NCI-H128 (cell line): ENCODE results near the gene GFER.

Source experiments
- DNase-seq: peaks from one replicate; lab custom pipeline; 2025; ENCODE audit not compliant: unreplicated experiment; lab: John Stamatoyannopoulos, UW

Gene GFER

DNA sequence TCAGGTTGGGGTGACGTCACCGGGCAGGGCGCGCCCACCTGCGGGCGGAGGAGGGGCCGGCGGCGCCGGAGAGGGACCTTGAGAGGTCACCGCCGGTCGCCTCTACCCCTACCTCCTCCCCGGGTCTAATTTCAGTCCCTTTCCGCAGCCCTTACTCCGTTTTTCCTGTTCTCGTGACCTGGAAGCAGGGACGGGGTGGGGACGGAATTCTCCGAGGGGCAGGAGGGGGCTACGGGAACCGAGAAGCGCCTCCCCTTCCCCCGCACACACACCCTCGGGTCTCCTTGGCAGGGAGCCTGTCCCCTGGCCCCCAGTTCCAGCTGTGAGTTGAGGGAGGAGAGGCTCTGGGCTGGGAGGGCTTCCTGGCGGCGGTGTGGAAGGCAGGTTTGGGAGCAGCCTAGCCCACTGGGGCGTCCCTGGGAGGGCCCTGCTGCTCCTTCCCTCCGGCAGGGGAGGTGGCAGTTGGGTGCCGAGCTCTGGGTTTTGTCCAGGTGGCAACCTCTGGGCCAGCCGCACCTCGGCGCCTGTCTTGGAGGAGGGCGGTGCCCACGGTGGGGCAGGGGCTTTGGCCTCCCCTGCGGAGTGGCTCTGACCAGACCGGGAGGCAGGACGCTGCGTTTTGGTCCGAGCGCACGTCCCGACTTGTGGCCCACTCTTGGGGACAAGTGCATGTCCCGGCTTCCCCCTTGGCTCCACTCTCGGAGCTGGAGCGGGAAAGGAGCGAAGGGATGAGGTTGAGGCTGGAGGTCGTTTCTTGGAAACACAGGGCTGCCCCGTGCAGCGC, 6.5 kb downstream of the GFER start:
- no peak for DNase-seq

DNA sequence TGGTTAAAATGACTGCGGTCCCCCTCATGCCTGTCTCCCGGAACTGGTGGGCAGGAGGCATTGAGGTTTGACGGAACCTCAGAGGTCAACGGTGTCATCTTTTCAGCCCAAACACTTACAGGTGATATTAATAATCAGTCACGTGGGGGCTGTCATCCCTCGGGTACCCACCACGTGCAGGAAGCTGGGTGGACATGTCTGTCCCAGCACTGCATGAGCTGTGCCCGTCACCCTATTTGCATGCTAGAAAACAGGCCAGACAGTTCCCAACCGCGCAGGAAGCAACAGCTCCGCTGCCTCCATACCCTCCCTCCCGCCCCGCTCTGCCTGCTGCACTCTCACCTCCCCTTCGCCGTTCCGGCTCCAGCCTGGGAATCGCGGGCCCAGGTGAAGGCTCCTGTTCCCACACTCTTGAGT, 7.2 kb downstream of the GFER start:
- DNase-seq: no peak

DNA sequence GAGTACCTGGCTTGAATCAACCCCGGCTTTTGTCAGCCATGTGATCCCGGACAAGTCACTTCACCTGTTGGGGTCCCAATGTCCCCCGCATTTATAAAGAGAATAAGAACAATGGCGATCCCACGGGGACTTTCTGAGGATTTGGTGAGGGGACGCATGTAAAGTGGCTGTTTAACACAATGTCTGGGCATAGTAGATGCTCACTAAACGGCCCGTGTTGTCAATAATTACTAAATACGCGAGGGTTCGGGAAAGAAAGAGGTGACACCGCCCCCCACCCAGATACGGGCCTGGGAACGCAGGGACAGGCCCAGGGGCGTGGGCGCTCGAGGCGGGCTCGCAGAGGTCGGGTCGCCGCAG, 7.6 kb downstream of the GFER start:
- DNase-seq: no peak

DNA sequence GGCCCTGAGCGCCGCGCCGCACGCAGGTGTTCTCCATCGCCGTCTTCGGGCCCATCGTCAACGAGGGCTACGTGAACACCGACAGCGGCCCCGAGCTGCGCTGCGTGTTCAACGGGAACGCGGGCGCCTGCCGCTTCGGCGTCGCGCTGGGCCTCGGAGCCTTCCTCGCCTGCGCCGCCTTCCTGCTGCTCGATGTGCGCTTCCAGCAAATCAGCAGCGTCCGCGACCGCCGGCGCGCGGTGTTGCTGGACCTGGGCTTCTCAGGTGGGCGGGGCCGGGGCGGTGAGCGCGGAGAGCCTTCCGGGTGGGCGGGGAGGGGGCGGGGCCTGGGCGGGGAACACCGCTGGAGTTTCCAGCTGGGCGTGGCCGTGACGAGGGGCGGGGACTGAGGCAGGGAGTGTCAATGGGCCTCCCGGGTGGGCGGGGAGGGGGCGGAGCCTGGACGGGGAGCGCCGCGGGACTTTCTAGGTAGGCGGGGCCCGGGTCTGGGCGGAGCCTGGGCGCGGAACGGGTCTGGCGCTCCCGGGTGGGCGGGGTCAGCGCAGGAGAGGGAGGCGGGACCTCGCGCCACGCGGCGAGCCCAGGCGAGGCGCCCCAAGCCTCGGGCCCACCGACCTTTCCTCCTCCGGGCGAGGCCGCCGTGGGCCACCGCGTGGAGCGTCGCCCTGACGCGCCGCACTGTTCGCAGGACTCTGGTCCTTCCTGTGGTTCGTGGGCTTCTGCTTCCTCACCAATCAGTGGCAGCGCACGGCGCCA, 8.1 kb downstream of the GFER start:
- no peak for DNase-seq

DNA sequence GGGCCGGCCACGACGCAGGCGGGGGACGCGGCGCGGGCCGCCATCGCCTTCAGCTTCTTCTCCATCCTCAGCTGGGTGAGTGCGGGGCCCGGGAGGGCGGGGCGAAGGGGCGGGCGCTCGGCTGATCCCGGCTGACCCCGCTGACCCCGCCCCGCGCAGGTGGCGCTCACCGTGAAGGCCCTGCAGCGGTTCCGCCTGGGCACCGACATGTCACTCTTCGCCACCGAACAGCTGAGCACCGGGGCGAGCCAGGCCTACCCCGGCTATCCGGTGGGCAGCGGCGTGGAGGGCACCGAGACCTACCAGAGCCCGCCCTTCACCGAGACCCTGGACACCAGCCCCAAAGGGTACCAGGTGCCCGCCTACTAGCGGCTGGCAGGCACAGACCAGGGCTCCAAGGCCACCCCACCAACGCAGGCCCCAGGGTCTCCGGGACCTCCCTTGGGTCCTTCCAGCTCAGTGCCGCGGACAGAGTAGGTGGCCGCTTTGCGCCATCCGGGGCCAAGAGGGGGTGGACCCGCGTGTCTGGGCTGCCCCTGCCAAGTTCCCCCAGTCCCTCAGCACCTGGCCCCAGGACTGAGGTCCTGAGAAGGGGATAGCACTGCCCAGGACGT, 8.8 kb downstream of the GFER start:
- no peak for DNase-seq

DNA sequence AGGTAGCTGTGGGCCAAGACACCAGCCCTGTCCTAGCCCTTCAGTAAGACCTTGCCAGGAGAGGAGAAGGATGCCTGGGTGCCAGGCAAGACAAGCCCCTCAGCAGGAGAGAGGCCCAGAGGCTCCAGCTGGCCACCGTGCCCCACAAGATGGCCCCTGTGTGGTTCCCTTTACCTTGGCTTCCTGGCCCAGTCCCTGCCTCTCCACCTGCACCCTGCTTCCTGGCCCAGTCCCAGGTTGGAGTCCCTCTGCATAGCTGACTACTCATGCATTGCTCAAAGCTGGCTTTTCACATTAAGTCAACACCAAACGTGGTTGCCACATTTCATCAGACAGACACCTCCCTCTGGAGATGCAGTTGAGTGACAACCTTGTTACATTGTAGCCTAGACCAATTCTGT, 9.7 kb downstream of the GFER start:
- no peak for DNase-seq

DNA sequence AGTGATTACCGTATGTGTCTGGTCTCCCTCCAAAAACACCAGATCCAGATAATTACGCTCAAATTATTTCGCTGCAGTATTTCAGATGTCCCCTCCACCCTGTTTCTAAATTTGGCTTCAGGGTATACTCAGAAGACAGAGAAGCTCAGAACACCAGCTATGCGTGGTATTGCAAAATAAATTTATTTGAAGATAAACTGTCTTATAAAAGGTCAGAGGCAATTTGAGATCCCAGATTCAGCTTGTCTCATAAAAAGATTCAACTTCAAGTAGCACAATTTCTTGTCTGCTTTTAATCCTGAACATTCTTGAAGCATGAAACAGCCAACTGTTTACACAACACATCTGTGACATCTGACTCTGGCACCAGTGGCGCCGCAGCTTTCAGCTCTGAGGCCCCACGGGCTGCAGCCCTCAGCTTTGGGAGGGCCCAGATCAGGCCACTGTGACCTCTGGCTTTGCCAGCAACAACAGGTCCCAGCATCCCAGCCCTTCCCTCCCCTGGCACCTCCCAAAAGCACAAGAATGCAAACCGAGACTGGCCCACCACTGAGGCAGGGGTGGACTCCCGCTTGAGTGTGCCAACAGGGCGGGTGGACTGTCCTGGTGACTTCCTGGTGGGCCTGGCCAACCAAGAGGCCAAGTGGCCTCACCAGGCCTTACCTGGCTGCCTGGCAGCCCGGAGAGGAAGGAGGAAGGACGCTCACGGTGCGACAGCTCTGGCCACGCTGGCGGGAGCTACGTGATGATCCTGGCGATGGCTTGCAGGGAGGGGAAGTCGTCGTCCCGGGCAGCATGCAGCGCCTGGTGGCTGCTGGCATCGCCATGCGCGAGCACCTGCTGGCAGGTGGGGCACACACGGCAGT, 13.7 kb downstream of the GFER start:
- DNase-seq: no peak

DNA sequence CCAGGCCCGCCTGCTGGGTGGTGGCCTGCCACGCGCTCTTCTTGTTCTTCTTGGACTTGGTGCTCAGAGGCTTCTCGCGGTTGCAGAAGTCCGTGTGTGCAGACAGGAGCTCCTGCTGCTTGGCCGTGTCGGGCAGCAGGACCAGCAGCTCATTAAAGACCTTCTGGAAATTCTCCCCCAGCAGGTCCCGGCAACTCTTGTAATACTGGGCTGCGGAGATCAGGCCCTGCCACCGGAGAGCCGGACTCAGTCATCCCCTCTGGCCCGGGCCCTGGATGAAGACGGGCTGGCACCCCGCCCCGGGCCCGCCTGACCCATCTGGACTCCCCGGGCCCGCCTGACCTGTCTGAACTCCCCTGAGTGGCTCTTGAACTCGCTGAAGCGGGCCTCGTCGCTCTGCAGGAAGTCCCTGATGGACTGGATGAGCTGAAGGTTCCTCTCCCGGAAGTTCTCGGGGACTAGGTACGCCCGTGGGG, 14.4 kb downstream of the GFER start:
- DNase-seq: no peak

DNA sequence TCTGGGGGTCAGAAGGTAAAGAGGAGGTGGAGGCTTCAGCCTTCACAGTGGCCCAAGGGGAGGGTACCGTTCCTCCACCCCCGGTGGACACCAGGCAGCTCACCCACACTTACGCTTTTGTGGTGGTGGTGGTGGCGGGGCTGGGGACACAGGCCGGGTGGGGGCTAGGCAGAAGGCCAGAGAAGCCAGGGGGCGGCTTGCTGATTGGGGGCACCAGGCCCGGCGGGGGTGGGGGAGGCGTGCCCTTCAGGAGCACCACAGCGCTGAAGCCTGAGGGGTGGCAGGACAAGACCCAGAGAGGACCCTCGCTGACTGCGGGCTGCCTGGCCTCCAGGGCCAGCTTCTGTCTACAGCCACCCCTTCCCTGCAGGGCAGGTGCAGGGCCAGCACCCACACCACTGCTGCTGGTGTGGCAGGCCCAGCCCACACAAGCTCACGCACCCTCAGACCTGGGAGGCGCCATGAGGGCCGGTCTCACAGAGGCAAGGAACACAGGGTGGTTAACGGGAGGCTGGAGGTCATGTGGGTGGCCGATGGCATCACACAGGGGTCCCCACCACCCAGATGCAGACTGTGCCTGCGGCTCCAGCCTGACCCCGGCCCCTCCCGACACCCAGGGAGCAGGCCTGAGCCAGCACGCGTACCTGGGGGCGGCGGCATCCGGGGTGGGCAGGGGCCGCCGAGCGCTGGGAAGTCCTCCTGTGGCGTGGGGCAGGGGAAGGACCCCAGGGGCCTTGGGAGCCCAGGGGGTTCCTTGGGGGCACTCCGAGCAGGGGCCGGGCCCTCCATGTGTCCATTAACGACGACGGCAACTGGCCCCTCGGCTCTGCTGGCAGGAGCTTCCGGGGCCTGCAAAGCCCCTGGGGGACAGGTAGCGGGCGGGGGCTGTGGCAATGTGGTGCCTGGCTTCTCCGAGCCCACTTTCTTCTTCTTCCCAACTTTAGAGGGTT, 15.1 kb downstream of the GFER start:
- no peak for DNase-seq

DNA sequence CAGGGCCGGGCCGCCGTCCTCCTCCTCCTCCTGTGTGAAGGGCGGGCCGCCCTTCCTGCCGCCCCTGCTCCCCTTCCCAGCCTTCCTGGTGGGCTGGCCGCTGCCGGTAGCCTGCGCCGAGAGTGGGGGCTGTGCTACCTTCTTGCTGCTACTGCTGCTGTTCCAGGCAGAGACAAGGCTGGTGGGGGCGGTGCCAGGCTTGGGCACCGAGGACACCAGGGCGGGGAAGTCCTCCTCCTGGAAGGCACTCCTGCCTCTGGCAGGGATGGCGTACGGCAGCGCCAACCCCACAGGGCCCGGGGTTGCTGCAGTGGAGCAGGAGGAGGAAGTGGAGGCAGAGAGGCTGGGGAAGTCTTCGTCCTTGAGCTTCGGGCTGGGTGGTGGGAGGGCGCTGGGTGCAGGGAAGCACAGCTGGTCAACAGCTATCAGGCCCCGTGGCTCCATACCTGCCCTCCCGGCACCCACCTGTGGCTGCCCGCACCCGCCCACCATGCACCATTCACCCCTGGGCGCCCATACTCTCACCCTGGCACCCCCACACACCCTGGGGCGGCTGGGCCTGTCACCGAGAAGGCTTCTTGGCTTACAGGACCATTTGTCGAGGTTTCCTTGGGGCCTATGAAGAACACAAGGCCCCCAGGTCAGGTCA, 16.0 kb downstream of the GFER start:
- no peak for DNase-seq

DNA sequence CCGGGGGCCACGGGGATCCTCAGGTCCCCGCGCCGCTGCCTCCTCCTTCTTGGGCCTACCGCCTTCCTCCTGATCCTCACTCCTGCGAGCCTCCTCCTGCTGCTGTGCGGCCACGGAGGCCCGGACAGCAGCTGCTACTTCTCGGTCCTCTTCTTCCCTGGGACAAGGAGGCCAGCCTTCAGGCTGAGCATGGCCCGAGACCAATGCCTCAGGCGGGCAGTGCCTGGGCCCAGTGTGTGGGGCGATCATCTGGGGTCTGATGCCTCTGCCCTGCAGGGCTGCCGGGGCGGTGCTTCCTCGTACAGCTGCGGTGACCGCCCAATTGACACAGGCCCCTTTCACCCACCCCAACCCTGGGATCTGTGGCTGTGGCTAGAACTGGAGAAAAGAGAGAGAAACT, 17.0 kb downstream of the GFER start:
- no peak for DNase-seq

DNA sequence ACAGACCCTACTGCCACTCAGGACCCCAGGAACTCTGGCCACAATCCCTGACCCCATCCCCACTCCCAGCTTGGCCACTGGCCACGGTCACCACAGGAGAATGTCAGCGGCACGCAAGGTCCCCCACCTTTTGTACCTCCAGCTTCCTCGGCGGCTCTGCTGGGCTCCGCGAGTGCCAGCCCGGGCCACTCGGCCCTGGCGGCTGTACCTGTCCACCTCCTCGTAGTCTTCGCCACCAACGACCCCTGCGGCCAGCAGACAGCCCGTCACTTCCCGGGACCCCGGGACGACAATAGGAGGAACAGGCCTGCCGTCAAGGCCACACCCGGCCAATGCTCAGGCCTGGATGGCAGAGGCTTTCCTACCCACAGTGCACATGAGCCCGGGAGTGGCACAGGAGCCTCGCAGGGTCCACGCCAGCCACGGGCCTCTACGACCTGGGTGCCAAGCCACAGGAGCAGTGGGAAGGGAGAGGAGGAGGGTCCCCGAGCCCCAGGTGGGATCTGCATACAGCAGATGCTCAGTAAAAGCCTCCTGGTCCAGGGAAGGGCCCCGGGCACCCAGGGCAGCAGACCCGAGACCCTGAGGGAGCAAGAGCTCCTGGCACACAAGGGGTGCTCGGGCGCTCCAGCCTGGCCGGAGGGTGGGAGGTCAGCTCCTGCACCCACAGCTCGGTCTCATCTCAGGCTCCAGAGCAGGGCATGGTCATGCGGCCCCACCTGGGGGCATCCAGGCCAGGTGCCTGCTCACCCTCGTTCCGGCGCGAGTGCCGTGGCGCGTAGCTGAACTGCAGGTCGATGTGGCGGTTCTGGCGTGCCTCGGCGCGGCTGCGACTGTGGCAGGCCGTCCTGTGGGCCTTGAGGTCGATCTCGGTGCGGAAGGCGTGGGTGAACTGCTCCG, 17.7 kb downstream of the GFER start:
- DNase-seq: no peak

DNA sequence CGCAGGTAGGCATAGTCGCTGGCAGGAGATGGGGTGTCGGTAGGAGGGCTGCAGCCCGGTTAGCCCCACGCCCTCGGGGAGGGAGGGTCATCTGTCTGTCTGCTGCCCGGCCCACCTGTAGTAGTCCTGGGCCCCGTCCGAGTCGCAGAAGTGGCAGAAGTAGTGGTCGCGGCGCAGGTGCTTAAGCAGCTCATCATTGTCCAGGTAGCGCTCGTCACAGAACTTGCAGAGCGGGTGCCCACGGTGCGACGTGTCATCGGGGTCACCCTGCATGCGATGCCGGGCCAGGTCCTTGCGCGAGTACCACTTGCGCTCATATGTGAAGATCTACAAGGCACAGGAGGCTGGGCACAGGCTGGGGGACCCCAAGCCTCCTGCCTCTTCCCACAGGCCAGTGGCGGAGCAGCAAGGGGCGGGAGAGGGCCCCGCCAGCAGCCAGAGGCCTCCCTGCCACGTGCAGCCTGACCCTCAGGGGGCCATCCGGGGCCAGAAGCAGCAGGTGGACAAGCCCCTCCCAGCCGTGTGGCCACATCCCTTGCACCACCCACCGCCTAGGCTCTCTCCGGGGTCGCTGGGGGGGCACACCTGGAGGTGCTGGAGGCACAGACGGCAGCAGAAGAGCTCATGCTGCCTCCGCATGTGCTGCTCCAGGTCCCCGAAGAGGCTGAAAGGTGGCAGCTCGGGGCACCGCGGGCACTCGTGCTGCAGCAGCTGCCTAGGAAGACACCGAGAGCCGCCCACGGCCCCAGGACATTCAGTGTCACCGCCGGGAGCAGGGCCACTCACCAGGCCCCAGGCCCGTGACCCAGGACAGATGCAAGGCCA, 18.6 kb downstream of the GFER start:
- no peak for DNase-seq

DNA sequence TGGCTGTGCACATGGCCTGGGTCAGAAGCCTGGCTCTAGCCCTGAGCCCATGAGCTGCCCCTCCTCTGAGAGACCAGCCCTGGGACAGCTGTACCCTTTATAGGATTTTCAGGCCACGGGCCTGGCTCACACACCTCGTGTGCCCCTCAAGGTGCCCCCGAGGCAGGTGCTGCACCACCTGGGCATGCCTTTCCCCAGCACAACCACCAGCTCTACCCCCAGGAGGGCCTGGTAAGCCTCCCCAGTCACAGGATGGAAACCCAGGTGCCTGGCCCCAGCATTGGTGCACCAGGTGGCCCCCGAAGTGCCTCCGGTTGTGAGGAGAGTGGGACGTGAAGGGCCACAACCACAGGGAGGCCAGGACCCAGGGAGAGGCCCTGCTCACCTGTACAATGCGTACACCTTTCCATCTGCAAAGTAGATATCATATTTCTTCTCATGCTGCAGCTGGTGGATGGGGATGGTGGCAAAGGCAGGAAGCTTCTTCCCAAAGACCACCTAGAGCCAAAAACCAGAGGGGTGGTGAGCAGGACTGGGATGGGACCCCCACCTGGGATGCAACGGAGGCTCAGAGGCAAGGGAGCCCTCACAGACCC, 19.3 kb downstream of the GFER start:
- no peak for DNase-seq

DNA sequence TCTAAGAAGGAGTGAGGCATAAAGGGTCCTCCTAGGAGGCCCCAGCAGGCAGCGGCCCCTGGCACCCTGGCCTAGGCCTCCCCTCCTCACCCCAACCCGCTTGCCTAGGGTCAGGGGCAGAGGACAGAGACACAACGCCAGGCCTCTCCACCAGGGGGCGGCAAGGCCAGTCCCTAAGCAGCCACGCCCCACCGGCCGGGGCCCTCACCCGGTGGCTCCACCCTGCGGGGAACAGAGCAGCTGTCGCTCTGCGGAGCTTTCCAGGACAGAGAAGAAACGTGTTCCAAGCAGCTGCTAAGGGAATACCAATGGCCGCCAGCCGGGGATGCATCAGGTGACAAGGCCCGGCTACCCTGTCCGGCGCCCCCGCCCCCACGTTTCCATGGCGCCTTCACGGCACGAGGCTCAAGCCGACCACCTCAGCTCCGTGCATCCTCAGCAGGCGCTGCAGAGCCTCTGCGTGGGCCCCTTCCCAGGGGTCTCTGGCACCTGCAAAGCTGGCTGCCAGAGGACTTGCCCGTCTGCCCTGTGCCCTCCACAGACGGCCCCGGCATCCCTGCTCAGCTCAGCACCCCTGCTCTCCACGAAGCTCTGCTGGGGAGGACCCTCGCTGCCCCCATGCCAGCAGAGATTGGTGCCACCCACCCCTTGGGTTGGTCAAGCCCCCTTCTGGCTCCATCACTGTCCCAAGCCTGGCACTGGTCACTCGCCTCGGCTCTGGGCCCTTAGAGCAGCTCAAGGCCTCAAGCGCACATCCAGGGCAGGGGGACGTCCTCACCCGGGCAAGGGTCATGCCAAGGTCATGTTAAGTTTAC, 20.0 kb downstream of the GFER start:
- DNase-seq: peak; percentile 42

DNA sequence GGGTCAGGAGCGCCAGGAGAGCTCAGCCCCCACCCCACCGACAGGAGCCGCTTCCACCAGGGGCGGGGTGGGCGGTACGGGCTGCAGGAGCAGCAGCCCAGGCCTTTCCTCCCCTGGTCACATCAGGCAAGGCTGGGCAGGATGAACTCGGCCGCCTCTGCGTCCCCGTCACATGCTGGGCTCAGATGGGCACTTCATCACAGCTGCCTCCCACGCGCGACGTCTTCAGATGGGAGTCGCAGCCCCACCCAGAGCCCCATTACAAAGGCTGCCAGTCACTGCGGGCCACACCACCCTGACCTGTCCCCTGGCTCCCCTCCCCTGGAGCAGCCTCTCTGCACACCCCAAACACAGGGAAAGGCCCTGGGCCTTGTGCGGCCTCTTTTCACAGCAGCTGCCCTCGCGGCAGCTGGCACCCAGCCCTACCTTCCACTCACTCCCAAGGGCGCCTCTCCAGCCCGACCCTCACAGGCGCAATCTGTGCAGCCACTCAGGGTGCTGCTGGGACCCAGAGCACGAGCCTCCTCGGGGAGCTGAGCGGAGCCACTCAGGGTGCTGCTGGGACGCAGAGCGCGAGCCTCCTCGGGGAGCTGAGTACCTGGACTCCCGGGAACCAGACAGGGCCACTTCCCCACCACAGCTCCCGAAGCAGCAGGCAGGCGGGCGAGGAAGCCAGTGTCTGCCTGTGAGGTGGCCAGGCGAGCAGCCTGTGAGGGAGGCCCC, 21.0 kb downstream of the GFER start:
- no peak for DNase-seq
